PC-9 (cell line): ENCODE measurements around the gene MRFAP1L1.

Experiments used
- EZH2 ChIP-seq: fragments of 200-600 bp; sonication (generic); IDR thresholded peaks from 2 replicates; pipeline ENCODE4 v1.8.0; 2017; ENCODE audit warnings: antibody characterized with exemption, low read depth
- TF ChIP-seq, protein P1 (sequence below): fragments of 200-600 bp; sonication (generic); conservative IDR thresholded peaks from 2 replicates; pipeline ENCODE4 v1.6.1; 2017; ENCODE audit warnings: mixed run types, antibody characterized with exemption, mild to moderate bottlenecking, moderate library complexity

GRCh38 chr4:6720202-6720699 is 10.6 kb upstream of the MRFAP1L1 start:
- TF ChIP-seq EZH2, result no peak
- TF ChIP-seq, protein P1, sequence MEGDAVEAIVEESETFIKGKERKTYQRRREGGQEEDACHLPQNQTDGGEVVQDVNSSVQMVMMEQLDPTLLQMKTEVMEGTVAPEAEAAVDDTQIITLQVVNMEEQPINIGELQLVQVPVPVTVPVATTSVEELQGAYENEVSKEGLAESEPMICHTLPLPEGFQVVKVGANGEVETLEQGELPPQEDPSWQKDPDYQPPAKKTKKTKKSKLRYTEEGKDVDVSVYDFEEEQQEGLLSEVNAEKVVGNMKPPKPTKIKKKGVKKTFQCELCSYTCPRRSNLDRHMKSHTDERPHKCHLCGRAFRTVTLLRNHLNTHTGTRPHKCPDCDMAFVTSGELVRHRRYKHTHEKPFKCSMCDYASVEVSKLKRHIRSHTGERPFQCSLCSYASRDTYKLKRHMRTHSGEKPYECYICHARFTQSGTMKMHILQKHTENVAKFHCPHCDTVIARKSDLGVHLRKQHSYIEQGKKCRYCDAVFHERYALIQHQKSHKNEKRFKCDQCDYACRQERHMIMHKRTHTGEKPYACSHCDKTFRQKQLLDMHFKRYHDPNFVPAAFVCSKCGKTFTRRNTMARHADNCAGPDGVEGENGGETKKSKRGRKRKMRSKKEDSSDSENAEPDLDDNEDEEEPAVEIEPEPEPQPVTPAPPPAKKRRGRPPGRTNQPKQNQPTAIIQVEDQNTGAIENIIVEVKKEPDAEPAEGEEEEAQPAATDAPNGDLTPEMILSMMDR, result peak; percentile 95
